A549 (cell line): ENCODE measurements around the gene SORCS2.

Source experiments
- CTCF ChIP-seq: fragments of >200 bp; sonication (Bioruptor Twin); formaldehyde crosslinking; IDR thresholded peaks from 3 replicates; pipeline ENCODE4 v1.5.1; 2016
- ELK1 ChIP-seq: fragments of 150-350 bp; IDR thresholded peaks from 2 replicates; pipeline ENCODE4 v1.6.1; 2014; ENCODE audit warnings: low read depth, mild to moderate bottlenecking, low read length
- ESRRA ChIP-seq: fragments of 150-350 bp; IDR thresholded peaks from 2 replicates; pipeline ENCODE4 v1.6.1; 2014; ENCODE audit warnings: mild to moderate bottlenecking, low read length, borderline replicate concordance
- FOSL2 ChIP-seq, 2 experiments: fragments of 450-650 bp in 1 of 2; fragments of >200 bp in 1 of 2; sonication (Bioruptor Twin) in 1 of 2; formaldehyde crosslinking; IDR thresholded peaks; 2 replicates each; pipeline versions ENCODE4 v1.5.0 to v1.6.1; 2016 to 2020; ENCODE audit warnings: mild to moderate bottlenecking in 1 of 2, moderate library complexity in 1 of 2
- GATA3 ChIP-seq: IDR thresholded peaks from 2 replicates; pipeline ENCODE4 v1.6.1; 2012; ENCODE audit warnings: borderline replicate concordance
- HOXA7 ChIP-seq: fragments of 250-450 bp; sonication (Bioruptor Pico); IDR thresholded peaks from 2 replicates; pipeline ENCODE4 v1.5.0; 2020; ENCODE audit warnings: mild to moderate bottlenecking, moderate library complexity
- MAX ChIP-seq: IDR thresholded peaks from 2 replicates; pipeline ENCODE4 v1.6.1; 2012
- PBX3 ChIP-seq: IDR thresholded peaks from 2 replicates; pipeline ENCODE4 v1.6.1; 2012
- PHF8 ChIP-seq: fragments of 200-600 bp; sonication (generic); IDR thresholded peaks from 2 replicates; pipeline ENCODE4 v1.6.1; 2016; ENCODE audit warnings: low read depth, mild to moderate bottlenecking, antibody characterized with exemption, moderate library complexity, borderline replicate concordance
- POLR2A ChIP-seq: IDR thresholded peaks from 2 replicates; pipeline ENCODE4 v1.6.1; 2012; ENCODE audit warnings: mild to moderate bottlenecking, low read length
- RAD21 ChIP-seq, 2 experiments: fragments of >200 bp in 1 of 2; sonication (Bioruptor Twin) in 1 of 2; formaldehyde crosslinking in 1 of 2; IDR thresholded peaks in 1 of 2; conservative IDR thresholded peaks in 1 of 2; 2 replicates in 1 of 2; 3 replicates in 1 of 2; pipeline ENCODE4 v1.6.1; 2012 to 2018; ENCODE audit warnings: inconsistent platforms in 1 of 2
- REST ChIP-seq: fragments of 200-600 bp; sonication (generic); IDR thresholded peaks from 2 replicates; pipeline ENCODE4 v1.6.1; 2016; ENCODE audit warnings: antibody characterized with exemption, mild to moderate bottlenecking, moderate library complexity
- SMC3 ChIP-seq: fragments of >200 bp; sonication (Bioruptor Twin); formaldehyde crosslinking; IDR thresholded peaks from 3 replicates; pipeline ENCODE4 v1.6.1; 2018; ENCODE audit warnings: inconsistent platforms
- TP53 ChIP-seq: fragments of 250-450 bp; sonication (Bioruptor Pico); IDR thresholded peaks from 2 replicates; pipeline ENCODE4 v1.5.0; 2021; ENCODE audit warnings: mild to moderate bottlenecking, moderate library complexity

- TF ChIP-seq CTCF: no peak
- no peak for TF ChIP-seq REST
- TF ChIP-seq HOXA7 (CRISPR knock-in tag): no peak
- TF ChIP-seq PHF8: no peak
- no peak for TF ChIP-seq ESRRA
- TF ChIP-seq POLR2A: no peak
- no peak for TF ChIP-seq TP53 (CRISPR knock-in tag)
- TF ChIP-seq PBX3: no peak
- no peak for TF ChIP-seq ELK1
- TF ChIP-seq FOSL2 (IDR thresholded peaks at IDR 0.05): no peak
- TF ChIP-seq FOSL2 (CRISPR knock-in tag; IDR thresholded peaks at IDR 0.05): no peak
- TF ChIP-seq RAD21 (conservative IDR thresholded peaks at IDR 0.05 in 1 of 2, IDR thresholded peaks at IDR 0.05 in 1 of 2): no peak
- TF ChIP-seq GATA3: no peak
- no peak for TF ChIP-seq MAX
- TF ChIP-seq SMC3: no peak
Measured at GRCh38 chr4:7374571-7374970, 182.2 kb downstream of the SORCS2 start.
